ENCODE data around the gene PLA2G2D.

Gene PLA2G2D

GRCh38 chr1:20143318-20143717, 24.0 kb upstream of the PLA2G2D start (continued):
- TF ChIP-seq ZNF692 (tag by site-specific recombination; IDR thresholded peaks at IDR 0.05), result no peak
- no peak for TF ChIP-seq ZNF677 (tag by site-specific recombination; IDR thresholded peaks at IDR 0.05)
- no peak for TF ChIP-seq ZNF174 (tag by site-specific recombination; IDR thresholded peaks at IDR 0.05)
- no peak for TF ChIP-seq ZNF621 (tag by site-specific recombination; IDR thresholded peaks at IDR 0.05)
- TF ChIP-seq ZNF664 (tag by site-specific recombination; IDR thresholded peaks at IDR 0.05), result no peak
- no peak for TF ChIP-seq ZNF37A (tag by site-specific recombination; IDR thresholded peaks at IDR 0.05)
- no peak for TF ChIP-seq ZFP69B (tag by site-specific recombination; IDR thresholded peaks at IDR 0.05)
- no peak for TF ChIP-seq EGR2 (tag by site-specific recombination; IDR thresholded peaks at IDR 0.05; ENCODE audit: low read depth)
- no peak for TF ChIP-seq IKZF3 (tag by site-specific recombination; IDR thresholded peaks at IDR 0.05)
- no peak for TF ChIP-seq ZNF239 (tag by site-specific recombination; IDR thresholded peaks at IDR 0.05)

GRCh38 chr1:20142001-20142710, 22.8 kb upstream of the PLA2G2D start:
- Histone ChIP-seq H3K36me3 (ENCODE audit: control insufficient read depth in 2 of 2, insufficient read depth in 1 of 2, low read length in 2 of 2) (no peaks in the 10 kb centered on the region), H3K4me3 (ENCODE audit: low read depth, low read length) (no peak overlapping the region), H3K4me1 (ENCODE audit: control insufficient read depth, insufficient read depth, low read length) (no peaks in the 10 kb centered on the region), H3K27ac (ENCODE audit: extremely low read depth, low read depth, low read length) (no peak overlapping the region), H3K9me3 (ENCODE audit: control insufficient read depth, insufficient read depth, low read depth, low read length) (no peaks in the 10 kb centered on the region)
- TF ChIP-seq ELK4 (IDR thresholded peaks at IDR 0.05; ENCODE audit: borderline replicate concordance, low read depth, low read length), result no peak
- no peak for TF ChIP-seq ZNF561 (tag by site-specific recombination; IDR thresholded peaks at IDR 0.05; ENCODE audit: borderline replicate concordance)
- TF ChIP-seq ZBTB20 (tag by site-specific recombination; IDR thresholded peaks at IDR 0.05), result no peak
- TF ChIP-seq ZNF114 (tag by site-specific recombination; IDR thresholded peaks at IDR 0.05), result no peak
- no peak for TF ChIP-seq GLI2 (tag by site-specific recombination; IDR thresholded peaks at IDR 0.05; ENCODE audit: borderline replicate concordance, low read depth)
- no peak for TF ChIP-seq ZNF530 (tag by site-specific recombination; IDR thresholded peaks at IDR 0.05; ENCODE audit: low read depth)
- TF ChIP-seq ZNF157 (tag by site-specific recombination; IDR thresholded peaks at IDR 0.05), result no peak
- CTCF ChIA-PET, result interaction anchor here (1.1 to 1.5 kb wide), 2 partner anchors 30 to 41 kb away, joined by 4 to 6 read pairs; no protein-coding TSS in a partner anchor
- POLR2A ChIA-PET, result no interaction called here

GRCh38 chr1:20141466-20141865, 22.1 kb upstream of the PLA2G2D start:
- CTCF ChIA-PET, result no interaction called here

GRCh38 chr1:20141001-20141400, 21.7 kb upstream of the PLA2G2D start:
- TF ChIP-seq OVOL3 (tag by site-specific recombination; IDR thresholded peaks at IDR 0.05), result no peak
- TF ChIP-seq EGR2 (tag by site-specific recombination; IDR thresholded peaks at IDR 0.05; ENCODE audit: low read depth), result peak; percentile 35; the same call in 1 of the 2 replicates
- TF ChIP-seq MEIS1 (CRISPR knock-in tag; IDR thresholded peaks at IDR 0.05; ENCODE audit: borderline replicate concordance), result no peak
- H3K9me3 ChIP-seq (ENCODE audit: control insufficient read depth, insufficient read depth, low read depth, low read length), result no peaks in the 10 kb centered on the region
- H3K4me1 ChIP-seq (ENCODE audit: control insufficient read depth, insufficient read depth, low read length), result no peaks in the 10 kb centered on the region
- CTCF ChIA-PET, result no interaction called here
- no peak overlapping the region for H3K4me3 ChIP-seq (ENCODE audit: low read depth, low read length)
- H3K36me3 ChIP-seq (ENCODE audit: control insufficient read depth in 2 of 2, insufficient read depth in 1 of 2, low read length in 2 of 2), result no peaks in the 10 kb centered on the region
- H3K27ac ChIP-seq (ENCODE audit: extremely low read depth, low read depth, low read length), result no peak overlapping the region
- POLR2A ChIA-PET, result no interaction called here

More at GRCh38 chr1:20141466-20141865, 22.1 kb upstream of the PLA2G2D start:
- TF ChIP-seq GFI1B (tag by site-specific recombination; IDR thresholded peaks at IDR 0.05), result no peak
- no peak for TF ChIP-seq ZNF223 (tag by site-specific recombination; IDR thresholded peaks at IDR 0.05)
- no peak for TF ChIP-seq ZNF324 (tag by site-specific recombination; IDR thresholded peaks at IDR 0.05)
- no peak for TF ChIP-seq ZNF121 (tag by site-specific recombination; IDR thresholded peaks at IDR 0.05)
- Histone ChIP-seq H3K36me3 (ENCODE audit: control insufficient read depth in 2 of 2, insufficient read depth in 1 of 2, low read length in 2 of 2) (no peaks in the 10 kb centered on the region), H3K4me1 (ENCODE audit: control insufficient read depth, insufficient read depth, low read length) (no peaks in the 10 kb centered on the region), H3K4me3 (ENCODE audit: low read depth, low read length) (no peak overlapping the region), H3K9me3 (ENCODE audit: control insufficient read depth, insufficient read depth, low read depth, low read length) (no peaks in the 10 kb centered on the region), H3K27ac (ENCODE audit: extremely low read depth, low read depth, low read length) (no peak overlapping the region)
- POLR2A ChIA-PET, result no interaction called here

Measured in HEK293 (cell line).